Liver (tissue), 3 donors: ENCODE data around the gene CDH13.

Experiments
- ATF3 ChIP-seq: IDR thresholded peaks from 2 replicates; pipeline ENCODE4 v1.6.1; 2016; ENCODE audit warnings: antibody characterized with exemption
- CTCF ChIP-seq: fragments of 150-350 bp; IDR thresholded peaks from 2 replicates; pipeline ENCODE4 v1.5.1; 2017; ENCODE audit warnings: improper control_type of control experiment, low read depth, low read length; ENCODE audit not compliant: missing input control
- FOXA1 ChIP-seq: IDR thresholded peaks from 2 replicates; pipeline ENCODE4 v1.6.1; 2016; ENCODE audit warnings: antibody characterized with exemption
- JUND ChIP-seq, 2 donors: IDR thresholded peaks; 2 replicates each; pipeline ENCODE4 v1.6.1; 2016; ENCODE audit warnings: antibody characterized with exemption in 2 of 2
- MAX ChIP-seq: IDR thresholded peaks from 2 replicates; pipeline ENCODE4 v1.6.1; 2016; ENCODE audit warnings: antibody characterized with exemption
- RAD21 ChIP-seq, 2 donors: IDR thresholded peaks; 2 replicates each; pipeline ENCODE4 v1.6.1; 2016; ENCODE audit warnings: antibody characterized with exemption in 2 of 2, mild to moderate bottlenecking in 2 of 2
- RXRA ChIP-seq, 2 donors: IDR thresholded peaks; 2 replicates each; pipeline ENCODE4 v1.6.1; 2017 to 2018; ENCODE audit warnings: antibody characterized with exemption in 2 of 2, mild to moderate bottlenecking in 1 of 2
- TAF1 ChIP-seq: conservative IDR thresholded peaks from 2 replicates; pipeline ENCODE4 v1.6.1; 2016; ENCODE audit warnings: antibody characterized with exemption, mild to moderate bottlenecking
- YY1 ChIP-seq: IDR thresholded peaks from 2 replicates; pipeline ENCODE4 v1.6.1; 2016; ENCODE audit warnings: antibody characterized with exemption, mild to moderate bottlenecking
- ZBTB33 ChIP-seq: IDR thresholded peaks from 2 replicates; pipeline ENCODE4 v1.6.1; 2016; ENCODE audit warnings: antibody characterized with exemption
- donor health status: healthy.
- donor health status: healthy.

GRCh38 chr16:83554096-83554495, 927.3 kb downstream of the CDH13 start:
- TF ChIP-seq CTCF (no peak), TAF1 (no peak), ATF3 (no peak), RAD21 (IDR thresholded peaks at IDR 0.05) (no peak), MAX (no peak), FOXA1 (no peak), JUND (IDR thresholded peaks at IDR 0.05) (no peak), YY1 (no peak), RXRA (IDR thresholded peaks at IDR 0.05) (no peak), ZBTB33 (no peak)
